Activated naive CD8-positive, alpha-beta T cell treated with anti-CD3 and anti-CD28 coated beads for 36 hours (primary cell): Measurements from ENCODE around the gene TMEM45B. TPM values are rescaled to one million over a fixed set of nuclear protein-coding genes. Genes with fewer than 3 reads are reported as not detected.
A peak's percentile ranks its signal among the peaks of the same experiment; 100 is the strongest.
"Not testable (repeated sequence)": the region's sequence is repeated elsewhere in the genome, so short reads cannot be mapped to it uniquely, and the experiment has no call there.

Experiments
- DNase-seq: peaks from one replicate; pipeline ENCODE4 v3.0.0; 2021
- H3K27ac Mint-ChIP-seq: one replicate; pipeline ENCODE4 v1.8.0; 2022; ENCODE audit warnings: mild to moderate bottlenecking, moderate library complexity, mixed read lengths
- H3K27me3 Mint-ChIP-seq: one replicate; pipeline ENCODE4 v1.8.0; 2022; ENCODE audit warnings: mild to moderate bottlenecking, mixed read lengths
- H3K36me3 Mint-ChIP-seq: one replicate; pipeline ENCODE4 v1.8.0; 2021; ENCODE audit warnings: mild to moderate bottlenecking, mixed read lengths
- H3K4me1 Mint-ChIP-seq: one replicate; pipeline ENCODE4 v1.8.0; 2021; ENCODE audit warnings: mixed read lengths
- H3K4me3 Mint-ChIP-seq: one replicate; pipeline ENCODE4 v1.8.0; 2022; ENCODE audit warnings: mild to moderate bottlenecking, moderate library complexity, mixed read lengths
- H3K9me3 Mint-ChIP-seq: one replicate; pipeline ENCODE4 v1.8.0; 2022; ENCODE audit warnings: mixed read lengths
- total RNA-seq, 2 experiments: library from RNA; stranded (reverse); gene quantifications; one replicate each; pipeline ENCODE4 v1.2.3, GENCODE V29; 2021

Gene TMEM45B
- total RNA-seq = under 1 TPM; 0.58 to 0.64 TPM

GRCh38 chr11:129815596-129816461 lies at the start of gene TMEM45B:
TMEM45B (plus strand) TSS chr11:129815848; CDS start chr11:129852483, 36,635 bp downstream.
- peaks cover 61% of the 10 kb centered on the region for H3K27me3 Mint-ChIP-seq
- H3K27ac Mint-ChIP-seq = peak within 1 kb of the TSS; percentile 60
- H3K4me1 Mint-ChIP-seq = peaks cover 25% of the 10 kb centered on the region
- peaks cover 2% of the 10 kb centered on the region for H3K9me3 Mint-ChIP-seq
- no peaks in the 10 kb centered on the region for H3K36me3 Mint-ChIP-seq
- peak; percentile 17 for DNase-seq
- peak within 1 kb of the TSS; percentile 67 for H3K4me3 Mint-ChIP-seq

GRCh38 chr11:129766898-129767604 lies 48.6 kb upstream of the TMEM45B start:
- Mint-ChIP-seq H3K4me3 (no peak overlapping the region), H3K4me1 (peaks cover 3% of the 10 kb centered on the region), H3K27me3 (peaks cover 3% of the 10 kb centered on the region), H3K9me3 (peaks cover 6% of the 10 kb centered on the region), H3K36me3 (no peaks in the 10 kb centered on the region), H3K27ac (no peak overlapping the region)
- peak; percentile 16 for DNase-seq

GRCh38 chr11:129767827-129768226 lies 47.8 kb upstream of the TMEM45B start:
- DNase-seq = no peak
- no peaks in the 10 kb centered on the region for H3K36me3 Mint-ChIP-seq
- H3K9me3 Mint-ChIP-seq = peaks cover 6% of the 10 kb centered on the region
- H3K27me3 Mint-ChIP-seq = peaks cover 3% of the 10 kb centered on the region
- peaks cover 3% of the 10 kb centered on the region for H3K4me1 Mint-ChIP-seq
- no peak overlapping the region for H3K4me3 Mint-ChIP-seq
- H3K27ac Mint-ChIP-seq = no peak overlapping the region

GRCh38 chr11:129768356-129768755 lies 47.3 kb upstream of the TMEM45B start:
- Mint-ChIP-seq H3K4me1 (peaks cover 3% of the 10 kb centered on the region), H3K9me3 (peaks cover 6% of the 10 kb centered on the region), H3K27me3 (peaks cover 3% of the 10 kb centered on the region), H3K4me3 (no peak overlapping the region), H3K36me3 (no peaks in the 10 kb centered on the region), H3K27ac (no peak overlapping the region)
- DNase-seq = no peak

GRCh38 chr11:129769059-129769458 lies 46.6 kb upstream of the TMEM45B start:
- H3K9me3 Mint-ChIP-seq = peaks cover 6% of the 10 kb centered on the region
- DNase-seq = no peak
- H3K4me1 Mint-ChIP-seq = peaks cover 3% of the 10 kb centered on the region
- no peaks in the 10 kb centered on the region for H3K36me3 Mint-ChIP-seq
- H3K4me3 Mint-ChIP-seq = no peak overlapping the region
- H3K27ac Mint-ChIP-seq = no peak overlapping the region
- H3K27me3 Mint-ChIP-seq = peaks cover 3% of the 10 kb centered on the region

GRCh38 chr11:129770993-129771392 lies 44.7 kb upstream of the TMEM45B start:
- no peak overlapping the region for H3K27ac Mint-ChIP-seq
- DNase-seq = no peak
- no peak overlapping the region for H3K4me3 Mint-ChIP-seq
- peaks cover 3% of the 10 kb centered on the region for H3K4me1 Mint-ChIP-seq
- H3K9me3 Mint-ChIP-seq = peaks cover 6% of the 10 kb centered on the region
- H3K27me3 Mint-ChIP-seq = no peaks in the 10 kb centered on the region
- H3K36me3 Mint-ChIP-seq = no peaks in the 10 kb centered on the region

- not testable (repeated sequence) for H3K27me3 Mint-ChIP-seq, H3K9me3 Mint-ChIP-seq, H3K4me1 Mint-ChIP-seq, H3K36me3 Mint-ChIP-seq, H3K4me3 Mint-ChIP-seq, H3K27ac Mint-ChIP-seq, DNase-seq
These were observed 44.2 kb upstream of the TMEM45B start for GRCh38 chr11:129771456-129771855.

- H3K27ac Mint-ChIP-seq = no peak overlapping the region
- H3K9me3 Mint-ChIP-seq = no peaks in the 10 kb centered on the region
- no peaks in the 10 kb centered on the region for H3K4me1 Mint-ChIP-seq
- no peak overlapping the region for H3K4me3 Mint-ChIP-seq
- no peaks in the 10 kb centered on the region for H3K27me3 Mint-ChIP-seq
- DNase-seq = no peak
- H3K36me3 Mint-ChIP-seq = no peaks in the 10 kb centered on the region
These were observed 36.8 kb upstream of the TMEM45B start for GRCh38 chr11:129778877-129779276.

- no peak overlapping the region for H3K27ac Mint-ChIP-seq
- no peaks in the 10 kb centered on the region for H3K4me1 Mint-ChIP-seq
- DNase-seq = no peak
- H3K27me3 Mint-ChIP-seq = no peaks in the 10 kb centered on the region
- H3K4me3 Mint-ChIP-seq = no peak overlapping the region
- H3K36me3 Mint-ChIP-seq = no peaks in the 10 kb centered on the region
- H3K9me3 Mint-ChIP-seq = no peaks in the 10 kb centered on the region
These were observed 36.3 kb upstream of the TMEM45B start for GRCh38 chr11:129779342-129779741.

- H3K36me3 Mint-ChIP-seq = no peaks in the 10 kb centered on the region
- H3K27me3 Mint-ChIP-seq = no peaks in the 10 kb centered on the region
- no peak overlapping the region for H3K4me3 Mint-ChIP-seq
- DNase-seq = no peak
- H3K27ac Mint-ChIP-seq = no peak overlapping the region
- H3K9me3 Mint-ChIP-seq = no peaks in the 10 kb centered on the region
- peaks cover 6% of the 10 kb centered on the region for H3K4me1 Mint-ChIP-seq
These were observed 30.1 kb upstream of the TMEM45B start for GRCh38 chr11:129785383-129786111.

GRCh38 chr11:129786112-129786416 lies 29.6 kb upstream of the TMEM45B start:
- not testable (repeated sequence) for H3K27ac Mint-ChIP-seq

GRCh38 chr11:129787532-129788155 lies 28.0 kb upstream of the TMEM45B start:
- no peaks in the 10 kb centered on the region for H3K27me3 Mint-ChIP-seq
- no peak for DNase-seq
- H3K36me3 Mint-ChIP-seq = no peaks in the 10 kb centered on the region
- no peaks in the 10 kb centered on the region for H3K9me3 Mint-ChIP-seq
- no peak overlapping the region for H3K4me3 Mint-ChIP-seq
- peaks cover 6% of the 10 kb centered on the region for H3K4me1 Mint-ChIP-seq
- no peak overlapping the region for H3K27ac Mint-ChIP-seq

More at GRCh38 chr11:129786112-129786416, 29.6 kb upstream of the TMEM45B start:
- H3K36me3 Mint-ChIP-seq, H3K4me1 Mint-ChIP-seq, DNase-seq, H3K4me3 Mint-ChIP-seq, H3K27me3 Mint-ChIP-seq, H3K9me3 Mint-ChIP-seq: not testable (repeated sequence)

GRCh38 chr11:129788278-129788677 lies 27.4 kb upstream of the TMEM45B start:
- Mint-ChIP-seq H3K4me1 (peaks cover 6% of the 10 kb centered on the region), H3K27me3 (no peaks in the 10 kb centered on the region), H3K36me3 (no peaks in the 10 kb centered on the region), H3K4me3 (no peak overlapping the region), H3K9me3 (no peaks in the 10 kb centered on the region), H3K27ac (no peak overlapping the region)
- DNase-seq = no peak

- Mint-ChIP-seq H3K36me3 (no peaks in the 10 kb centered on the region), H3K27ac (no peak overlapping the region), H3K4me3 (no peak overlapping the region), H3K4me1 (peaks cover 6% of the 10 kb centered on the region), H3K27me3 (no peaks in the 10 kb centered on the region), H3K9me3 (no peaks in the 10 kb centered on the region)
- DNase-seq = no peak
These were observed 25.5 kb upstream of the TMEM45B start for GRCh38 chr11:129790106-129790505.

GRCh38 chr11:129791515-129791914 lies 24.1 kb upstream of the TMEM45B start:
- H3K36me3 Mint-ChIP-seq = peaks cover 8% of the 10 kb centered on the region
- H3K4me1 Mint-ChIP-seq = peaks cover 6% of the 10 kb centered on the region
- no peak overlapping the region for H3K27ac Mint-ChIP-seq
- no peak overlapping the region for H3K4me3 Mint-ChIP-seq
- no peak for DNase-seq
- peaks cover 7% of the 10 kb centered on the region for H3K9me3 Mint-ChIP-seq
- H3K27me3 Mint-ChIP-seq = no peaks in the 10 kb centered on the region
